A549 (cell line): ENCODE results near the gene EXOC2. TPM values are rescaled to one million over a fixed set of nuclear protein-coding genes. Genes with fewer than 3 reads are reported as not detected.

ENCODE experiments used
- ATAC-seq, 2 experiments: fragments of 200-7000 bp in 1 of 2; fragments of >200 bp in 1 of 2; cut with Nextera tagmentation in 1 of 2; cut with Tn5 transposase in 1 of 2; 3 replicates each; pipeline versions ENCODE4 v1.8.0 to v1.9.1; 2018 to 2020; ENCODE audit warnings: mild to moderate bottlenecking in 1 of 2, moderate library complexity in 1 of 2
- CTCF ChIA-PET: fragments of 300-600 bp; sonication (Branson Sonifier 250); formaldehyde crosslinking; extraction: SDS; loops from one replicate; lab custom pipeline; 2021; ENCODE audit warnings: antibody characterized with exemption, inconsistent platforms; lab: Yijun Ruan, JAX
- POLR2A ChIA-PET: fragments of 350-600 bp; formaldehyde crosslinking; extraction: SDS; loops from one replicate; lab custom pipeline; 2021; ENCODE audit warnings: antibody characterized with exemption, inconsistent platforms; lab: Yijun Ruan, JAX
- DNase-seq, 2 experiments: peaks; one replicate each; pipeline versions ENCODE4 v3.0.0 to v3.0.0-alpha.2; 2011 to 2016; ENCODE audit warnings: low read depth in 1 of 2, low spot score in 1 of 2
- FAIRE-seq: peaks from 2 replicates; lab custom pipeline; 2011; peaks lifted over from hg19 to GRCh38; lab: Jason Lieb, UNC
- H3K27ac ChIP-seq, 2 experiments: fragments of >200 bp; sonication (Bioruptor Twin); formaldehyde crosslinking; 3 replicates each; pipeline ENCODE4 v1.5.1; 2016 to 2017
- H3K4me1 ChIP-seq: fragments of >200 bp; sonication (Bioruptor Twin); formaldehyde crosslinking; 3 replicates; pipeline ENCODE4 v1.6.1; 2016
- H3K4me2 ChIP-seq: fragments of >200 bp; sonication (Bioruptor Twin); formaldehyde crosslinking; 3 replicates; pipeline ENCODE4 v1.6.1; 2016
- H3K4me3 ChIP-seq: fragments of >200 bp; sonication (Bioruptor Twin); formaldehyde crosslinking; 3 replicates; pipeline ENCODE4 v1.5.1; 2016
- H3K9me3 ChIP-seq: fragments of >200 bp; sonication (Bioruptor Twin); formaldehyde crosslinking; 3 replicates; pipeline ENCODE4 v1.6.1; 2016
- BHLHE40 ChIP-seq: IDR thresholded peaks from 2 replicates; pipeline ENCODE4 v1.6.1; 2012; ENCODE audit warnings: low read depth, low read length, inconsistent platforms
- CBX2 ChIP-seq: fragments of 200-600 bp; sonication (generic); IDR thresholded peaks from 2 replicates; pipeline ENCODE4 v1.6.1; 2016; ENCODE audit warnings: low read depth, mild to moderate bottlenecking, borderline replicate concordance
- CHD2 ChIP-seq: fragments of 150-350 bp; IDR thresholded peaks from 2 replicates; pipeline ENCODE4 v1.6.1; 2014; ENCODE audit warnings: low read length; ENCODE audit not compliant: partially characterized antibody
- CHD4 ChIP-seq: fragments of 200-600 bp; sonication (generic); IDR thresholded peaks from 2 replicates; pipeline ENCODE4 v1.6.1; 2016; ENCODE audit warnings: antibody characterized with exemption, mild to moderate bottlenecking, borderline replicate concordance
- EHMT2 ChIP-seq: fragments of 200-600 bp; sonication (generic); IDR thresholded peaks from 2 replicates; pipeline ENCODE4 v1.6.1; 2016; ENCODE audit warnings: antibody characterized with exemption, low read depth, mild to moderate bottlenecking, moderate library complexity
- EP300 ChIP-seq, 2 experiments: fragments of >200 bp; sonication (Bioruptor Twin); formaldehyde crosslinking; IDR thresholded peaks; 2 replicates in 1 of 2; 3 replicates in 1 of 2; pipeline ENCODE4 v1.6.1; 2016 to 2017
- ESRRA ChIP-seq: fragments of 150-350 bp; IDR thresholded peaks from 2 replicates; pipeline ENCODE4 v1.6.1; 2014; ENCODE audit warnings: mild to moderate bottlenecking, low read length, borderline replicate concordance
- FOSB ChIP-seq: fragments of 250-450 bp; sonication (Bioruptor Pico); IDR thresholded peaks from 2 replicates; pipeline ENCODE4 v1.5.0; 2020; ENCODE audit warnings: mild to moderate bottlenecking, moderate library complexity
- GATA3 ChIP-seq: IDR thresholded peaks from 2 replicates; pipeline ENCODE4 v1.6.1; 2012; ENCODE audit warnings: borderline replicate concordance
- HEYL ChIP-seq: fragments of 250-450 bp; sonication (Bioruptor Pico); IDR thresholded peaks from 2 replicates; pipeline ENCODE4 v1.8.0; 2021; ENCODE audit warnings: mild to moderate bottlenecking, moderate library complexity
- JUN ChIP-seq, 2 experiments: fragments of >200 bp; sonication (Bioruptor Twin); formaldehyde crosslinking; IDR thresholded peaks; 2 replicates in 1 of 2; 3 replicates in 1 of 2; pipeline ENCODE4 v1.6.1; 2016 to 2017
- JUNB ChIP-seq: fragments of >200 bp; sonication (Bioruptor Twin); formaldehyde crosslinking; IDR thresholded peaks from 2 replicates; pipeline ENCODE4 v1.6.1; 2016
- KDM1A ChIP-seq: fragments of 200-600 bp; sonication (generic); IDR thresholded peaks from 2 replicates; pipeline ENCODE4 v1.6.1; 2016; ENCODE audit warnings: low read depth, mild to moderate bottlenecking
- KDM5A ChIP-seq: fragments of 200-600 bp; sonication (generic); IDR thresholded peaks from 2 replicates; pipeline ENCODE4 v1.6.1; 2016; ENCODE audit warnings: antibody characterized with exemption, mild to moderate bottlenecking
- MAZ ChIP-seq: fragments of 150-350 bp; IDR thresholded peaks from 2 replicates; pipeline ENCODE4 v1.6.1; 2014; ENCODE audit warnings: antibody characterized with exemption, low read depth, low read length, borderline replicate concordance
- RARB ChIP-seq: fragments of 250-450 bp; sonication (Bioruptor Pico); IDR thresholded peaks from 2 replicates; pipeline ENCODE4 v1.8.0; 2021; ENCODE audit warnings: mild to moderate bottlenecking, moderate library complexity
- RCOR1 ChIP-seq: fragments of 150-350 bp; IDR thresholded peaks from 2 replicates; pipeline ENCODE4 v1.6.1; 2014; ENCODE audit warnings: antibody characterized with exemption, low read length, low read depth
- ZC3H11A ChIP-seq: fragments of 450-650 bp; IDR thresholded peaks from 2 replicates; pipeline ENCODE4 v1.6.1; 2014; ENCODE audit warnings: antibody characterized with exemption, mild to moderate bottlenecking
- ZFP36 ChIP-seq: fragments of 450-650 bp; IDR thresholded peaks from 2 replicates; pipeline ENCODE4 v1.6.1; 2014; ENCODE audit warnings: borderline replicate concordance; ENCODE audit not compliant: partially characterized antibody
- ZNF302 ChIP-seq: fragments of 250-450 bp; sonication (Bioruptor Pico); IDR thresholded peaks from 2 replicates; pipeline ENCODE4 v1.9.0; 2021; ENCODE audit warnings: inconsistent platforms, mild to moderate bottlenecking, moderate library complexity
- ZSCAN20 ChIP-seq: fragments of 250-450 bp; sonication (Bioruptor Pico); IDR thresholded peaks from 2 replicates; pipeline ENCODE4 v1.8.0; 2022; ENCODE audit warnings: mild to moderate bottlenecking, moderate library complexity
- WGBS: methylation state at CpG from one replicate; pipeline ENCODE4 v1.1.6; 2017; ENCODE audit errors: missing lambda C conversion rate; 5-methylcytosine and 5-hydroxymethylcytosine counted together
- polyA plus RNA-seq, 4 experiments: library from polyadenylated mRNA; depleted of rRNA in 3 of 4; stranded (reverse); fragments of >200 nt; fragmentation: RNase III in 1 of 4; extraction: RNeasy Plus Mini Kit Qiagen cat#74134 plus additional on column Dnase treatment in 1 of 4; gene quantifications; 2 replicates in 3 of 4; 3 replicates in 1 of 4; pipeline ENCODE4 v1.2.3, GENCODE V29; 2011 to 2017
- TF ChIP-seq, protein P1 (sequence below): IDR thresholded peaks from 2 replicates; pipeline ENCODE4 v1.6.1; 2012
- TF ChIP-seq, protein P2 (sequence below): fragments of 250-450 bp; sonication (Bioruptor Pico); IDR thresholded peaks from 2 replicates; pipeline ENCODE4 v1.5.0; 2020; ENCODE audit warnings: low read depth, mild to moderate bottlenecking, moderate library complexity
- TF ChIP-seq, protein P3 (sequence below): fragments of >200 bp; sonication (Bioruptor Twin); formaldehyde crosslinking; IDR thresholded peaks from 3 replicates; pipeline ENCODE4 v1.5.1; 2016

The EXOC2 gene
- polyA plus RNA-seq, 2 of the 4 experiments (the other 2 are of a cell fraction): 13.3 to 22.9 TPM

DNA sequence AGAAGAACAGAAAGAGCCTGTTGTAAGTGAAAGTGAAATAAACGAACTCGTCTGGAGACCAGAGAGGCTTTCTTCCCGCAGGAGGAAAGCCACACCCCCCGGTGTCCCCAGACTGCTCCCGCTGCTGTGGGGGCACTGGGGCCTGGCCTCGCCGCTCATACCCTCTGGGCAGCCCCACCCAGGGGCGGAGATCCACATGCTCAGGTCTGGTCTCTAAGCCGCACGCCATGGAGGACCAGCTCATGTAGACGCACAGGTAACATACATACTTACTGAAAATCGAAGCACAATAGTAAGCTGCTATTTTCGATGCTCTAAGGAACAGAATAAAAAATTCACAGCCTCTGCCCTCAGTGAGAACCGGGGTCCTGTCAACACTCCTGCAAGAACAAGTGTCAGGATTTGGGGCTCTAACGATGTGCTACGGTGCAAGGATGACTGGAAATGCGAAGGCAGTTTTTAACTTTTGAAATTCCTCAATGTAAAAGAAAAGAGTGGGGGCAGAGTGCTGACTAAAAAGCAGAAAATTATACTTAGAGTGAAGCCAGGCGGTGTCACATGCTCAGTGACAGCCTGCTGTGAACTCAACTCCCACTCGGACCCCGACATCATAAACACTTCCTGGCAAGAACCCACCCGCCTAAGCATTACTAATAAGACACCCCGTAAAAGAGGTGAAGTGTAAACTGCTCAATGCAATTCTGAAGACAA, 190.9 kb downstream of the EXOC2 start:
- ATAC-seq (no peak), DNase-seq (no peak), FAIRE-seq (no peak)
- CTCF ChIA-PET: no interaction called here
- Histone ChIP-seq H3K27ac (no peak overlapping the region), H3K4me3 (no peak overlapping the region)
- TF ChIP-seq ZFP36 (no peak), KDM5A (no peak), CHD4 (no peak), RCOR1 (no peak), GATA3 (no peak)
- TF ChIP-seq, protein P1, sequence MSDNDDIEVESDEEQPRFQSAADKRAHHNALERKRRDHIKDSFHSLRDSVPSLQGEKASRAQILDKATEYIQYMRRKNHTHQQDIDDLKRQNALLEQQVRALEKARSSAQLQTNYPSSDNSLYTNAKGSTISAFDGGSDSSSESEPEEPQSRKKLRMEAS: no peak
- TF ChIP-seq, all 56 proteins: peak for 0
- WGBS: 88% methylated on average over 22 of the region's 22 CpGs
- H3K4me2 ChIP-seq: no peak overlapping the region
- POLR2A ChIA-PET: no interaction called here
- no peaks in the 10 kb centered on the region for H3K9me3 ChIP-seq
- H3K4me1 ChIP-seq: no peaks in the 10 kb centered on the region

DNA sequence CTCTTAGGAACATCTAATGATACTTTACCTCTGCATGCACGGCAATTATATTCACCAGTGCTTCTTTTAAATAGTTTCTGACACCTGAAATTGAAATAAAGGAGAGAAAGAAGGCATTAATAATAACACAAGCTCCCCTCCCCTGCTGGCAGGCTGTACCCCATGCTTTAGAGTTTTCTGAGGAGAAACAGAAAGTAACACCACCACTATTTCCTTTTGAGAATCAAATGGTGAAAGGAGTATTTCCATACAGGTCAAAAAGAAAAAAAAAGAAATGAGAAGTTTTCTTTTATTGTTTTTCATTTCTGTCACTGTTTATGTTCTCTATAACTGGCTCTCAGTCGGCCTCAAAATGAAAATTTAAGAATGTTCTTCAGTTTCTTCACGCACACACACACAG, 193.3 kb downstream of the EXOC2 start:
- Histone ChIP-seq H3K27ac (no peak overlapping the region), H3K4me3 (no peak overlapping the region), H3K9me3 (no peaks in the 10 kb centered on the region), H3K4me2 (no peak overlapping the region), H3K4me1 (no peaks in the 10 kb centered on the region)
- DNase-seq: no peak
- TF ChIP-seq, protein P2, sequence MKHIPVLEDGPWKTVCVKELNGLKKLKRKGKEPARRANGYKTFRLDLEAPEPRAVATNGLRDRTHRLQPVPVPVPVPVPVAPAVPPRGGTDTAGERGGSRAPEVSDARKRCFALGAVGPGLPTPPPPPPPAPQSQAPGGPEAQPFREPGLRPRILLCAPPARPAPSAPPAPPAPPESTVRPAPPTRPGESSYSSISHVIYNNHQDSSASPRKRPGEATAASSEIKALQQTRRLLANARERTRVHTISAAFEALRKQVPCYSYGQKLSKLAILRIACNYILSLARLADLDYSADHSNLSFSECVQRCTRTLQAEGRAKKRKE: no peak
- no peak for TF ChIP-seq CBX2
- no peak for TF ChIP-seq MAZ
- no peak for TF ChIP-seq KDM1A
- no peak for TF ChIP-seq GATA3
- TF ChIP-seq, protein P3, sequence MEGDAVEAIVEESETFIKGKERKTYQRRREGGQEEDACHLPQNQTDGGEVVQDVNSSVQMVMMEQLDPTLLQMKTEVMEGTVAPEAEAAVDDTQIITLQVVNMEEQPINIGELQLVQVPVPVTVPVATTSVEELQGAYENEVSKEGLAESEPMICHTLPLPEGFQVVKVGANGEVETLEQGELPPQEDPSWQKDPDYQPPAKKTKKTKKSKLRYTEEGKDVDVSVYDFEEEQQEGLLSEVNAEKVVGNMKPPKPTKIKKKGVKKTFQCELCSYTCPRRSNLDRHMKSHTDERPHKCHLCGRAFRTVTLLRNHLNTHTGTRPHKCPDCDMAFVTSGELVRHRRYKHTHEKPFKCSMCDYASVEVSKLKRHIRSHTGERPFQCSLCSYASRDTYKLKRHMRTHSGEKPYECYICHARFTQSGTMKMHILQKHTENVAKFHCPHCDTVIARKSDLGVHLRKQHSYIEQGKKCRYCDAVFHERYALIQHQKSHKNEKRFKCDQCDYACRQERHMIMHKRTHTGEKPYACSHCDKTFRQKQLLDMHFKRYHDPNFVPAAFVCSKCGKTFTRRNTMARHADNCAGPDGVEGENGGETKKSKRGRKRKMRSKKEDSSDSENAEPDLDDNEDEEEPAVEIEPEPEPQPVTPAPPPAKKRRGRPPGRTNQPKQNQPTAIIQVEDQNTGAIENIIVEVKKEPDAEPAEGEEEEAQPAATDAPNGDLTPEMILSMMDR: no peak
- TF ChIP-seq ZSCAN20 (CRISPR knock-in tag): no peak
- no peak for TF ChIP-seq BHLHE40
- no peak for TF ChIP-seq ZNF302 (CRISPR knock-in tag)
- no peak for TF ChIP-seq FOSB
- TF ChIP-seq EHMT2: no peak
- no peak for TF ChIP-seq JUNB
- no peak for TF ChIP-seq HEYL (CRISPR knock-in tag)
- no peak for TF ChIP-seq CHD2
- no peak for TF ChIP-seq RARB
- POLR2A ChIA-PET: no interaction called here
- CTCF ChIA-PET: no interaction called here
- WGBS: 83% methylated on average over 3 of the region's 3 CpGs
- FAIRE-seq: no peak
- no peak for ATAC-seq

DNA sequence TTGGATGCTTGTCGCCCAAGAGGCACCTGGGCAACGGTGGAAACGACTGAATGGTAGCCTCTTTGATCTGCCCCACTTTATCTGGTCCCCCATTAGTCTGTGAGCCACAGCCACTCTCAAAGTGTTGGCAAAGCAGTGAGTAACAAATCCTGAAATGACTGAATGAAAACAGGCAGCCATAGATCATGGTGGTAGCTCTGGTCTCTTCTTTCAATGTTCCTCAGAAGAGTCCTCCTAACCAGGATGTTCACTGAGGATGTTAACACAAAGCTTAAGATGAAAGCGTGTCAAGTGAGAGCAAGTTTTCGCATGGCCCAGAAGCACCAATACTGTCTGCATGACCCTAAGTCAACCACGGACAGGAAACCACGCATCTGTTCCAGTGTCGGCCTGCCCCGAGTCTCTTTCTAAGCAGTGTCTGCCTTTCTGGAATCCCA, 194.1 kb downstream of the EXOC2 start:
- no peak for FAIRE-seq
- TF ChIP-seq GATA3: no peak
- no peak for TF ChIP-seq ZC3H11A
- no peak for TF ChIP-seq JUN (IDR thresholded peaks at IDR 0.05)
- TF ChIP-seq EP300 (IDR thresholded peaks at IDR 0.05): no peak
- no peak for TF ChIP-seq ESRRA
- ATAC-seq: no peak
- Histone ChIP-seq H3K4me1 (no peaks in the 10 kb centered on the region), H3K9me3 (no peaks in the 10 kb centered on the region), H3K4me2 (no peak overlapping the region), H3K4me3 (no peak overlapping the region), H3K27ac (no peak overlapping the region)
- DNase-seq: no peak
- 96% methylated on average over 9 of the region's 9 CpGs for WGBS
- CTCF ChIA-PET: no interaction called here
- POLR2A ChIA-PET: no interaction called here
